Transverse colon (tissue), 4 donors: Measurements from ENCODE around the gene UNC13A. TPM values are rescaled to one million over a fixed set of nuclear protein-coding genes. Genes with fewer than 3 reads are reported as not detected.

Experiments used
- DNase-seq: peaks from one replicate; pipeline ENCODE4 v3.0.0-alpha.2; 2019
- H3K27ac ChIP-seq, 4 donors: fragments of 200-600 bp; sonication (generic); 2 replicates each; pipeline ENCODE4 v1.5.1; 2016 to 2018; ENCODE audit warnings: inconsistent platforms in 4 of 4
- H3K27me3 ChIP-seq: fragments of 200-600 bp; sonication (generic); 2 replicates; pipeline ENCODE4 v1.5.1; 2017; ENCODE audit warnings: inconsistent platforms
- H3K36me3 ChIP-seq, 4 donors: fragments of 200-600 bp; sonication (generic); 2 replicates each; pipeline ENCODE4 v1.5.1; 2017 to 2019; ENCODE audit warnings: inconsistent platforms in 4 of 4
- H3K4me1 ChIP-seq, 4 donors: fragments of 200-600 bp; sonication (generic); 2 replicates each; pipeline ENCODE4 v1.5.1; 2017 to 2020; ENCODE audit warnings: inconsistent platforms in 4 of 4
- H3K4me3 ChIP-seq, 4 donors: fragments of 200-600 bp; sonication (generic); 1 replicate in 1 of 4; 2 replicates in 3 of 4; pipeline versions ENCODE4 v1.5.1 to v1.6.1; 2017 to 2019; ENCODE audit warnings: inconsistent platforms in 4 of 4
- H3K9me3 ChIP-seq, 2 donors: fragments of 200-600 bp; sonication (generic); 2 replicates each; pipeline ENCODE4 v1.5.1; 2017 to 2019; ENCODE audit warnings: inconsistent platforms in 2 of 2
- EP300 ChIP-seq: sonication (generic); formaldehyde crosslinking; IDR thresholded peaks from one replicate; pipeline ENCODE4 v1.6.1; 2017; ENCODE audit warnings: antibody characterized with exemption, low read depth
- POLR2A ChIP-seq: fragments of 450-650 bp; IDR thresholded peaks from one replicate; pipeline ENCODE4 v1.6.1; 2016; ENCODE audit warnings: antibody characterized with exemption, mild to moderate bottlenecking, moderate library complexity
- POLR2AphosphoS5 ChIP-seq, 3 donors: sonication (generic); formaldehyde crosslinking; IDR thresholded peaks; one replicate each; pipeline ENCODE4 v1.6.1; 2016; ENCODE audit warnings: antibody characterized with exemption in 3 of 3
- WGBS, 2 donors: methylation state at CpG; one replicate each; pipeline ENCODE4 v1.1.5; 2018; ENCODE audit warnings: low coverage in 1 of 2; 5-methylcytosine and 5-hydroxymethylcytosine counted together
- in situ Hi-C, 4 donors: fragments of 200-750 bp; cut with MboI; loops; one replicate each; pipeline versions ENCODE4 v1.15.0 to v1.15.1; 2017; ENCODE audit warnings: low sequenced_read_pairs in 3 of 4, low pct_ligation_motif_present in 1 of 4, low pct_unique_long_range_greater_than_20kb in 1 of 4
- intact Hi-C: fragments of 100-400 bp; cut with DNase I; formaldehyde crosslinking; loops from one replicate; pipeline ENCODE4 v1.15.1; 2023; ENCODE audit warnings: low total_unique reads
- total RNA-seq, 4 donors: library from RNA; depleted of rRNA; stranded (reverse); fragments of >200 nt; gene quantifications; one replicate each; pipeline ENCODE4 v1.1.0, GENCODE V29; 2016
- TF ChIP-seq, protein P1 (sequence below), 5 experiments: fragments of 200-600 bp in 3 of 5; fragments of 450-650 bp in 2 of 5; sonication (generic) in 3 of 5; IDR thresholded peaks; 1 replicate in 2 of 5; 2 replicates in 3 of 5; pipeline ENCODE4 v1.5.1; 2016 to 2017; ENCODE audit warnings: antibody characterized with exemption in 5 of 5, inconsistent platforms in 3 of 5, mild to moderate bottlenecking in 2 of 5, moderate library complexity in 1 of 5

The UNC13A gene
- total RNA-seq, 4 donors from 2014 or later = under 0.01 to 1.9 (median 0.30) TPM

DNA sequence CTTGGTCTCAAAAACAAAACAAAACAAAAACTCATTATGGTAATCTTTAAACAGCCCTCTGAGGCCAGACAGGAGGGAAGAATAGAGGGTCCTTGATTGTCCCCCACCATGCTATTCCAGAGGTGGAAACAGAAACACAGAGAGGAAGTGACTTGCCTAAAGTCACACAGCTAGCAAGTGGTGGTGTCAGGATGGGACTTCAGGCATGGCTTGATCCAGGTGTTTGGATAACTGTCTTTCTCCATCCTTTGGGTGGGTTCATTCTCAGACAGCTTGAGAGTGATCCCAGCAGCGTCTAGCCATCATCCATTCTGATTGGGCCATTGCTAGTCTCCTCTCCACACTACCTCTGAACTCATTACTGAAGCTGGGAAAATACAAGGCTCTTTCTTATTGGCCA lies 120.2 kb downstream of the UNC13A start:
- TF ChIP-seq POLR2AphosphoS5 (IDR thresholded peaks at IDR 0.05) = no peak
- TF ChIP-seq, protein P1, sequence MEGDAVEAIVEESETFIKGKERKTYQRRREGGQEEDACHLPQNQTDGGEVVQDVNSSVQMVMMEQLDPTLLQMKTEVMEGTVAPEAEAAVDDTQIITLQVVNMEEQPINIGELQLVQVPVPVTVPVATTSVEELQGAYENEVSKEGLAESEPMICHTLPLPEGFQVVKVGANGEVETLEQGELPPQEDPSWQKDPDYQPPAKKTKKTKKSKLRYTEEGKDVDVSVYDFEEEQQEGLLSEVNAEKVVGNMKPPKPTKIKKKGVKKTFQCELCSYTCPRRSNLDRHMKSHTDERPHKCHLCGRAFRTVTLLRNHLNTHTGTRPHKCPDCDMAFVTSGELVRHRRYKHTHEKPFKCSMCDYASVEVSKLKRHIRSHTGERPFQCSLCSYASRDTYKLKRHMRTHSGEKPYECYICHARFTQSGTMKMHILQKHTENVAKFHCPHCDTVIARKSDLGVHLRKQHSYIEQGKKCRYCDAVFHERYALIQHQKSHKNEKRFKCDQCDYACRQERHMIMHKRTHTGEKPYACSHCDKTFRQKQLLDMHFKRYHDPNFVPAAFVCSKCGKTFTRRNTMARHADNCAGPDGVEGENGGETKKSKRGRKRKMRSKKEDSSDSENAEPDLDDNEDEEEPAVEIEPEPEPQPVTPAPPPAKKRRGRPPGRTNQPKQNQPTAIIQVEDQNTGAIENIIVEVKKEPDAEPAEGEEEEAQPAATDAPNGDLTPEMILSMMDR (IDR thresholded peaks at IDR 0.05) = no peak
- TF ChIP-seq POLR2A = no peak
- TF ChIP-seq EP300 = no peak
- Histone ChIP-seq H3K9me3 (no peaks in the 10 kb centered on the region), H3K27ac (no peak overlapping the region), H3K27me3 (no peaks in the 10 kb centered on the region), H3K4me1 (no peaks in the 10 kb centered on the region), H3K36me3 (peaks cover 0 to 60% (median 20%) of the 10 kb centered on the region in 4 donors), H3K4me3 (no peak overlapping the region)
- WGBS, 2 donors = 73% methylated on average over 1 of the region's 1 CpG; no CpG with 5 or more reads in 1 of the 2 donors
- in situ Hi-C loops = no loop called here
- no peak for DNase-seq
- intact Hi-C loops = no loop called here

- no peak for DNase-seq
- Histone ChIP-seq H3K27ac (no peak overlapping the region), H3K4me3 (no peak overlapping the region), H3K36me3 (peaks cover 0 to 64% (median 12%) of the 10 kb centered on the region in 4 donors), H3K4me1 (no peaks in the 10 kb centered on the region), H3K27me3 (no peaks in the 10 kb centered on the region), H3K9me3 (no peaks in the 10 kb centered on the region)
- intact Hi-C loops (no loop called here), in situ Hi-C loops (no loop called here)
- TF ChIP-seq, protein P1 (IDR thresholded peaks at IDR 0.05) = no peak
- TF ChIP-seq EP300 = no peak
- no peak for TF ChIP-seq POLR2A
- no peak for TF ChIP-seq POLR2AphosphoS5 (IDR thresholded peaks at IDR 0.05)
- 80 to 81% methylated on average over 1 to 3 of the region's 3 CpGs for WGBS, 2 donors
Measured at GRCh38 chr19:17565611-17566010, 122.5 kb downstream of the UNC13A start.

GRCh38 chr19:17564781-17565180 lies 123.4 kb downstream of the UNC13A start:
- peaks cover 0 to 57% (median 12%) of the 10 kb centered on the region in 4 donors for H3K36me3 ChIP-seq
- H3K27me3 ChIP-seq = no peaks in the 10 kb centered on the region
- H3K4me1 ChIP-seq = no peaks in the 10 kb centered on the region
- TF ChIP-seq POLR2A = no peak
- no peak for TF ChIP-seq EP300
- no peak for TF ChIP-seq POLR2AphosphoS5 (IDR thresholded peaks at IDR 0.05)
- TF ChIP-seq, protein P1 (IDR thresholded peaks at IDR 0.05) = no peak
- 73% methylated on average over 6 of the region's 6 CpGs; no CpG with 5 or more reads in 1 of the 2 donors for WGBS, 2 donors
- no peak overlapping the region for H3K27ac ChIP-seq
- DNase-seq = no peak
- no peak overlapping the region for H3K4me3 ChIP-seq
- in situ Hi-C loops = no loop called here
- intact Hi-C loops = no loop called here
- no peaks in the 10 kb centered on the region for H3K9me3 ChIP-seq

- intact Hi-C loops = no loop called here
- no peak for DNase-seq
- in situ Hi-C loops = no loop called here
- Histone ChIP-seq H3K27ac (no peak overlapping the region), H3K9me3 (no peaks in the 10 kb centered on the region), H3K4me1 (peaks cover 0 to 7% (median 0%) of the 10 kb centered on the region in 4 donors), H3K4me3 (no peak overlapping the region), H3K36me3 (peaks cover 0 to 35% (median 7%) of the 10 kb centered on the region in 4 donors), H3K27me3 (no peaks in the 10 kb centered on the region)
- TF ChIP-seq, protein P1 (IDR thresholded peaks at IDR 0.05) = no peak
- no peak for TF ChIP-seq POLR2A
- no peak for TF ChIP-seq POLR2AphosphoS5 (IDR thresholded peaks at IDR 0.05)
- no peak for TF ChIP-seq EP300
- WGBS, 2 donors = 88 to 90% methylated on average over 6 to 11 of the region's 11 CpGs
Measured at GRCh38 chr19:17562561-17562960, 125.6 kb downstream of the UNC13A start.
